H7 (cell line): Measurements from ENCODE around the gene DPP8. TPM values are rescaled to one million over a fixed set of nuclear protein-coding genes. Genes with fewer than 3 reads are reported as not detected.
"Not testable (repeated sequence)": the region's sequence is repeated elsewhere in the genome, so short reads cannot be mapped to it uniquely, and the experiment has no call there.

Experiments
- DNase-seq: peaks from one replicate; pipeline ENCODE4 v3.0.0; 2012
- H3K27me3 ChIP-seq: 2 replicates; pipeline ENCODE4 v1.6.0; 2011; ENCODE audit warnings: mild to moderate bottlenecking, low read length; ENCODE audit not compliant: control insufficient read depth, insufficient read depth
- H3K36me3 ChIP-seq: replicated peaks from 2 replicates; pipeline ENCODE4 v1.5.1; 2011; ENCODE audit warnings: low read length; ENCODE audit not compliant: control insufficient read depth, insufficient read depth
- H3K4me3 ChIP-seq: 2 replicates; pipeline ENCODE4 v1.5.1; 2011; ENCODE audit warnings: low read depth, mild to moderate bottlenecking, control low read depth, low read length, moderate library complexity; ENCODE audit not compliant: insufficient read depth
- total RNA-seq: library from RNA; depleted of rRNA; stranded (reverse); fragments of >200 nt; shearing (Covaris generic); gene quantifications from 2 replicates; pipeline ENCODE4 v1.2.3, GENCODE V29; 2014

Gene DPP8
- total RNA-seq, 1 experiment from 2014 or later = 18.4 TPM

DNA sequence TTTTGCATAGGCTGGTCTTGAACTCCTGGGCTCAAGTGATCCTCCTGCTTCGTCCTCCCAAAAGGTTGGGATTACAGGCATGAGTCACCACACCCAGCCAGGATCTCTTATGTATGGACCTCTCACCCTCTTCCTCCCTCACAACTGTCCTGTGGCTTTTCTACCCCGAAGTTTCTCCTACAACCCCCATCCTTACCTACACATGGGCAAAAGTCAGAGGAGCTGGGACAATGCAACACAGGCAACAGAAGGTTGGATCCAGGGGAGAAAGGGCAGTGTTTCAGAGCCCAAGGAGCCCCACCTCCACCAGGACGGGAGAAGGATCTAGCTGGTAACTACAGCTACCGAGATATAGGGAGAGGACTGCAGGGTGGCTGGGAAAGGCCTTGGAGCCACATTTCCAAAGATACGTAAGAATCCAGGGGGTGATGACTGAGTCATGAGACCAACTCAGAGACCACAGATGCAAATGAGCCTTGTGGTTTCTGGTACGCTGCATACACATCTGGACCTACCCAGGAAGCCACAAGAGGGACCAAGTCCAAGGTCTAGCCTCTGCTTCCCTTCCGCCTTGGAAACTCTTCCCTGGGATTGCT lies 108.4 kb downstream of the DPP8 start:
- no peak overlapping the region for H3K4me3 ChIP-seq
- no peaks in the 10 kb centered on the region for H3K27me3 ChIP-seq
- no peak for DNase-seq

DNA sequence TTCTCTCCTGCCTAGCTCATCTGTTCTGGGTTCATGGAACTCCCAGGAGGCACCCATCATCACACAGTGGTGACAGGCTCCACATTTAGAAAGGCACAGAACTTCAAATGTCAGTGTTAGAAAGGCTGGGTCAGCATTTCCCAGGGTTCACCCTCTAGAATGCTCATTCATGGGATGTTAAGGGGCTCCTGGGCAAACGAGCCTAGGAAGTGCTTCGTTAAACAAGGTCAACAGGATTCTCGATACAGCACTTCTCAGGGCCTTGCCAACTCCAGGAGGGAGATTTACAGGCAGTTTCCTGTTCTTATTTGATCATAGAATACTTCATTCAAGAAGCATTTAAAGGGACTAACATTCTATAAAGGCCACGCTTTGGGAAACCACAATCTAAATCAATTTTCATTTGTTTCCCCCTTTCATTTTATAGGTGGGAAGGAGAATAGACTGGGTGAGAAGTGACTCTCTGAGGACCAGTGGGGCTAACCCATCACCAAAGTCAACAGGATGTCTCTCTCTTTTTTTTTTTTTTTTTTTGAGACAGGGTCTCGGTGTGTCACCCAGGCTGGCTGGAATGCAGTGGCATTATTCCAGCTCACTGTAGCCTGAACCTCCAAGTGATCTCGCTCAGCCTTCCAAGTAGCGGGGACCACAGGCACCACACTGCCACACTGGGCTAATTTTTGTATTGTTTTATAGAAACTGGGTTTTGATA lies 109.0 kb downstream of the DPP8 start:
- H3K4me3 ChIP-seq = no peak overlapping the region
- H3K36me3 ChIP-seq = no peaks in the 10 kb centered on the region
- H3K27me3 ChIP-seq = no peaks in the 10 kb centered on the region
- no peak for DNase-seq

More for the DNA sequence above, 108.4 kb downstream of the DPP8 start:
- H3K36me3 ChIP-seq = no peaks in the 10 kb centered on the region

DNA sequence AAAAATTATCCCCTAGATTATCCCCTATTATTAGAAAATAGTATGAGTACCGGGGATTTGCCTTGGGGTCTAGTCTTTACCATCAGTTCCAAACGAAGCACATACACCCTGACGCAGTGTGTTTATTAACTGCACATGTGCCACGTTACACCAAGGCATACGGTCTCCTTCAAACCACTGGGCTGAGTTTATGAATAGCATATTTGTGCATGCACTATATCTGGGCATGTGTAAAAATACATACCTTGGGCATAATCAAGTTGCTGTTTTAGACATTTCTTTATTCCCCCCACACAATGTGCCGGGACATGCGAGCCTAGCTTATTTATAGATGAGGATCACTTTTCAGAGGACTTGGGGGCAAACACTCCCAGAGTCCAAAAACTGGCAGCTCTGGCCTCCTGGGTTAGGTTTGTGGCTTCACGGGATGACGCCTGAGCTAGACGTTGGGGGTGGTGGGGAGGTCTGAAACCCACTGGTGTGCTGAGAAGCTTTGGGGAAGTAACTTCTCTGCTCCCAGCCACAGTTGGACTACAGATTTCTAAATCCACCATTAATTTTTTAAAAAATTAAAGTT lies 111.0 kb downstream of the DPP8 start:
- Histone ChIP-seq H3K4me3 (no peak overlapping the region), H3K36me3 (no peaks in the 10 kb centered on the region), H3K27me3 (no peaks in the 10 kb centered on the region)
- no peak for DNase-seq

DNA sequence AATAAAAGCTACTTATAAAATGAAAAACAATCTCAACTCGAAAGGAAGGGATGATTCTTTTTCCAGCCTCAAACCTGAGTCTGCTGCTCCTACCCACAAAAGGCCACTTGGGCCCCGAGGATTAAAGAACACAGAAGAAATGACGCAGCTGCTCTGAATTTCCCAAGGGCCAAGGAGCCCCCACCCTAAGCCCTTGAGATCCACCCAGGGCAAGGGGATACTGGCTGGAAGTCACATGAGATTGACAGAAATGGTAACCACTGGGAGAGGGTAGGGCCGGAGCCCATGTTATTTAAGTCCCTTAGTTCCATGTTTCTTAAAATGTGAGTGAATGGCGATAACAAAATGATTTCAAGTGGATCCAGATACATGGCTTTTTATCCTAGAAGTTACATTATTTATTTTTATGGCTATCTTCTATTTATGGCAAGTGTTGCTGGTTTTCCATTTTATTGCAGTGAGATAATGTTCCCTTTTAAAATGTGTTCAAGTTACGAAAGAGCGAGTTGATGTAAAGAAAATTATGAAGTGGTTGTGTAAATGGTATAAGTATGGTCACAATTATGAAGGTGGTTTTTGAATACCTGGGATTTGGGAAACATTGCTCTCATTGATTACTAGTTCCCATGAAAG lies 111.6 kb downstream of the DPP8 start:
- peak; percentile 58 for DNase-seq
- no peak overlapping the region for H3K4me3 ChIP-seq
- no peaks in the 10 kb centered on the region for H3K36me3 ChIP-seq
- no peaks in the 10 kb centered on the region for H3K27me3 ChIP-seq

DNA sequence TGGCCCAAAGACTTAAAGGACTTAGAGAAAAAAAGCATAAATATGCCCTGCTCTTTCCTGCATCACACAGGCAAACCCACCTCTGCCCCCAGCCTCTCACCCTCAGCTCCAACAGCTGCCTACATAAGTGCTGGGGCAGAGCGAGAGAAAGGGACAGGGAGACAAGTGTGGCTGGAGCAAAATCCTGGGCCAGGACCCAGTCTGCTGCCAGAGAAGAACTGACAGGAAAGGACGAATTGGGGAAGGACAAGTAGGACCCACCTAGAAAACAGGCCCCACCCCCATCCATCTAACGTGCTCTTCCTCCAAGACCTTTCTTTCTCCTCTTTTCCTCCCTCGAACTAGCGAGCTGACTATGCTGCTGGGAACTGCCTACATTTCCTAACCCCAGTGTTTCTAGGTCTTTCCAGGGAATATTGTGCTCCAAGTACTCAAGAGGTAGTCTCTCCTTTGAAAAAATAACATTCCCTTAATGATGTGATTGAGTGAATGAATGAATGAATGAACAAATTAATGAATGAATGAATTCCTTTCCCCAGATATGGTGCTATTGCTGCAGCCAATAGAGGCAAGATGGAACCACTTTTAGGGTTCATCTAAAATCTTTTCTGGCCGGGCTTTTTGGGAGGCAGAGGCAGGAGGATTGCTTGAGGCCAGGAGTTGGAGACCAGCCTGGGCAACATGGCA lies 113.2 kb downstream of the DPP8 start:
- H3K27me3 ChIP-seq = no peaks in the 10 kb centered on the region
- no peaks in the 10 kb centered on the region for H3K36me3 ChIP-seq
- no peak overlapping the region for H3K4me3 ChIP-seq
- peak; percentile 80 for DNase-seq

DNA sequence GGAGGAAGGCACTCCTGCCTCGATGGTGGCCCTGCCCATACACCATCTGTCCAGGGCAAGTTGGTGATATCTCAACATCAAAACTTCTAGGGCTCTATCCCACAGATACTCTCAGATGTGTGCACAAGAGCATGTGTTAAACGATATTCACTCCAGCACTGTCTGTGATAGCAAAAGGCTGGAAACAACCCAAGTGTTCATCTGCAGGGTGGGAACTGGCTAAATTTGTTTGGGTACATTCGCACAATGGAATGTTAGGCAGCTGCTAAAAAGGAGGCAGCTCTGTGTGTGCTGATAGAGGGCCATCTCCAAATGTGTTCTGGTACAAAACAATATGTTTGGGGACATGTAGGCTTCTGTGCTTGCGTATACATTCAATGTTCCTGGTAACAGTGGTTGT lies 114.5 kb downstream of the DPP8 start:
- peaks cover under 1% of the 10 kb centered on the region; the same call in 1 of the 2 replicates for H3K27me3 ChIP-seq
- no peaks in the 10 kb centered on the region for H3K36me3 ChIP-seq
- no peak for DNase-seq
- no peak overlapping the region for H3K4me3 ChIP-seq

DNA sequence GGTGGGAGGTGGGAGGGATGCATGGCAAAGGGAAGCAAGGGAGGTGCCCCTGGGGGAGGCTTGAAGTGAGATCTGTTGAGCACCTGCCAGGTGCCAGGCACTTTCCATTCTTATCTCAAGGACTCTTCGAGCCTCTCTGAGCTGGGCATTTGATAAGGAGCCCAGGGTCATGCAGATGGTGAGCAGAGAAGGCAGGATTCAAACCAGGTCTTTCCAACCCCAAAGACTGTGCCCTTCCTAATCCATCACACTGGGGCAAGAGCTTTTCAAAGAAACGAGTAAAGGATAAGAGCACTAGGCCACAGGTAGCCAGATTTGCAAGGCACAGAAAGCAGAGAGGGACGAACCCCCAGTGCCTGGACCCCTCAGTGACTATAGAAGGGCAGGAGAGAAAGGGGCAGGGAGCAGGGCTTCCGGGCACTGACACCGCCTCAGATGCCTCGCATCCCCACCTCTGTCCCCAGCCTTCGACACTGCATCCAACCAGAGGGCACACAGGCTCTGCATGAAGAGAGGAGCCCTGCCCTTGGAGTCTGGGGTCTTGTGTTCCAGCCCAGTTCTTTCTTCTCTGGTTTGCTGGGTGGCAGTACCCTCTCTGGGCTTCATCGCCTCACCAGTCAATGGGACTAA lies 115.8 kb downstream of the DPP8 start:
- no peak for DNase-seq
- Histone ChIP-seq H3K4me3 (no peak overlapping the region), H3K27me3 (peaks cover 10% of the 10 kb centered on the region; the same call in 1 of the 2 replicates), H3K36me3 (no peaks in the 10 kb centered on the region)

DNA sequence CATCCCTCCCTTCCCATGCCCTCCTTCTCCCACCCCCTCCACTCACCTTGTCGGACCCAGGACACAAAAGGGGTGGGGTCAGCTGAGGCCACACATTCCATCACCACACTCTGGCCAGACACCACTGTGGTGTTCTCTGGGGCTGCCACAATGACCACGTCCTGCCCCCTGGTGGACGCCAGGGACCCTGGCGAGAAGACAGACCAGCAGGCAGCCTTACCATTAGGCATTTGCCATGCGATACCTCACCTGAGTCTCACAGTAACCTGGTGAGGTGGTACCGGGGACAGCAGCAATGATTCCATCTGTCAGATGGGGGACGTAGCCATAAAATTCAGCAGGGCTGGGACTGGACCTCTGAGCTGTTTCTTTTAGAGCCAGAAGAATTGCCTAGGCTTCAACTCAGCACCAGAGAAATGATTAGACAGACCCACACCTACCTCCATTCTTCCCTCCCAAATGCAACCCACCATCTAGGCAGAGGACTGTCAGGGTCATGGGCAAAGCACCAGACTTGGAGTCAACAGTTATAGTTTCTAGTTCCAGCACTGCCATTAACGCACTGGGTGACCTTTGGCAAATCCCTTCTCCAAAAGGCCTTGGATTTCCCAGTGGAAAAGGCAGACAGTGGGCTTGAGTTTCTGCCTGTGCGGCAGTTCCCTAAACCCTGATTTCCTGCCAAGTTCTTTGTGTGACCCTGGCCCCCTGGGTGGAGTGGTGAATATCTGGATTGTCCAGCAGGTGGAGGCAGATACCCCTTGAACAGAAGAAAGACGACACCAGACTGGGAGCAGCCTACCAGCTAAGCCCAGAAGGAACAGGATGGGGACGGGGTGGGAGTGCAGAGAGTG lies 116.5 kb downstream of the DPP8 start:
- peaks cover 17% of the 10 kb centered on the region; the same call in 1 of the 2 replicates for H3K27me3 ChIP-seq
- H3K36me3 ChIP-seq = no peaks in the 10 kb centered on the region
- no peak overlapping the region for H3K4me3 ChIP-seq
- peak; percentile 96 for DNase-seq

DNA sequence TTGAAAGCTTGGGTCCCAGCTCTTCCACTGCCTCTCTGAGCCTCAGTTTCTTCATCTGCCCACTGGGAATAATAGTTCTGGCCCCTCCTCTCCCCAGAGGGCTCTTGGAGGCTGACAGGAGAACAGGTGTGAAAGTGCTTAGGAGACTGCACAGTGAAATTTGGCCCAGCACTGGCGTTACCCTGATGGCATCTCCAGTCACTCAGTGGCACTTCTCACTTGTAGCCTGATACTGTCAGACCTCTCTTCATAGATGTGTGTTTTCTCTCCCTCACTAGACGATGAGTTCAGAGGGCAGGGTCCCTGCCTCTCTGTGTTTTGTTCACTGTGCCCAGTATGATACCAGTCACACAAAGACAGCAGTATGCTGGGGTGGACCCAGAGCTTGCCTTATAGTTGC lies 117.5 kb downstream of the DPP8 start:
- Histone ChIP-seq H3K4me3 (no peak overlapping the region), H3K27me3 (peaks cover 26% of the 10 kb centered on the region; the same call in 1 of the 2 replicates), H3K36me3 (no peaks in the 10 kb centered on the region)
- DNase-seq = no peak

DNA sequence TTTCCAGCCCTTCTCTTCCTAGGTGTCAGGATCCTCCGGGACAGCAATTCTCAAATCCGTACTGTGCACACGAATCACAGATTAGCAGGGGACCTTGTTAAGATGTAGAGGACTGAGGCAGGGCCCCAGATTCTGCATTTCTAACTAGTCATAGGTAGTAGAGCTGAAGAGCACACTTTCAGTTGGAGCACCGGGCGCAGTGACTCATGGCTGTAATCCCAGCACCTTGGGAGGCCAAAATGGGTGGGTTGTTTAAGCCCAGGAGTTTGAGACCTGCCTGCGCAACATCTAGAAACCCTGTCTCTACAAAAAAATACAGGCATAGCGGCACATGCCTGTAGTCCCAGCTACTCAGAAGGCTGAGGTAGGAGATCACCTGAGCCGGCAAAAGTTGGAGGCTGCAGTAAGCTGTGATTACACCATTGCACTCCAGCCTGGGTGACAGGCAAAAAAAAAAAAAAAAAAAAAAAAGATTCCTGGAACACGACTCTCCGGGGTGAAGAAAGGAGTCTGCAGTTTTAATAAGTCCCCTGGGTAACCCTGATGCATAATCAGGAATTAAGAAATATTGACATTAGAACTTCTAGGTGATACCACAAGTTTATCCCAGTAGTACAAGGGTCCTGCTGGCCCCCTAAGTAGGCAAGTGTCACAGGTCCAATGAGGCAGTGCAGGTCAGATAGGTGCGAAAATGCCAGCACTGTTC lies 118.3 kb downstream of the DPP8 start:
- Histone ChIP-seq H3K4me3 (no peak overlapping the region), H3K36me3 (no peaks in the 10 kb centered on the region), H3K27me3 (peaks cover 30% of the 10 kb centered on the region; the same call in 1 of the 2 replicates)
- DNase-seq = no peak

DNA sequence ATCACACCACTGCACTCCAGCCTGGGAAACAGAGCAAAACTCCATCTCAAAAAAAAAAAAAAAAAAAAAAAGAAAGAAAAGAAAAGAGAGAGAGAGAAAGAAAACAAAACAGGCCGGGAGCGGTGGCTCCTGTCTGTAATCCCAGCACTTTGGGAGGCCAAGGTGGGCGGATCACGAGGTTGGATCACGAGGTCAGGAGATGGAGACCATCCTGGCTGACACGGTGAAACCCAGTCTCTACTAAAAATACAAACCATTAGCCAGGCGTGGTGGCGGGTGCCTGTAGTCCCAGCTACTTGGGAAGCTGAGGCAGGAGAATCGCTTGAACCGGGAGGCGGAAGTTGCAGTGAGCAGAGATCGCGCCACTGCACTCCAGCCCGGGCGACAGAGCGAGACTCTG lies 119.0 kb downstream of the DPP8 start:
- H3K36me3 ChIP-seq, DNase-seq, H3K4me3 ChIP-seq: not testable (repeated sequence)
- H3K27me3 ChIP-seq = peaks cover 30% of the 10 kb centered on the region; the same call in 1 of the 2 replicates

DNA sequence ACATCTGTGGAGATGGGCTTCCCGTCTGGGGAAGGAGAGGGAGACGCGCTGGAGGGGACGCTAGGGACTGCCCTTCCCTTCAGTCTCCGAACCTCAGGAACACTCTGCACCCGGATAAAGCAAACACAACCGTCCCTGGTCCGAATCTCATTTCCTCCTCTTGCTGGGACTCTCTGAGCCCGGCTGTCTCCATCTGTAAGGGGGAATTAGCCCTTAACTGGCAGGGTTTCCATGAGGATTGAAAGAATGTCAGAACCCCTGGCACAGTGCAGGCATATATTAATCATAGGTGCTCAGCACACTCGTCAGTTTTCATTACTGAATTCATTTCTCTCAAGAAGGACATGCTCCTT lies 120.5 kb downstream of the DPP8 start:
- H3K27me3 ChIP-seq = peaks cover 30% of the 10 kb centered on the region; the same call in 1 of the 2 replicates
- no peak for DNase-seq
- H3K4me3 ChIP-seq = peak overlapping the region; percentile 26; the same call in 1 of the 2 replicates
- no peaks in the 10 kb centered on the region; the same call in 1 of the 2 replicates for H3K36me3 ChIP-seq
